ENCODE results near the gene GAPVD1.

DNA sequence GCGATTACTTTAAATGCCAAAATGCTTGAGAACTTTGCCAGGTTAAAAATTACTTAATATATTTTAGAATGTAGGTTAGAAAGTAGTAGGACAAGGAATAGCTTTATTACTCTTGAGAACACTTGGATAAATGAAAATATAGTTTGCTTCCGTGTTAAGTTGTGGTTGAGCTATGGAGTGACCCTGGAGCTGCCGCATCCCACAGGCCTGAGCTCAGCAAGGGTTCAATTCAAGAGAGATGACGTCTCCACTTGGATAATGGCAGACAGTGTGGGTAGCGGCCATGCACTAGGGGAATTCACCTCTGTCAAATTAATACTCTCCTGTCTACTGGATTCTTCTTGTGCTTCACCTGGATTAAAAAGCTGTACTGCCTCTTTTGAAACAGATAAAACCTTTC is 105.0 kb downstream of the GAPVD1 start:
- TF ChIP-seq, protein P1, sequence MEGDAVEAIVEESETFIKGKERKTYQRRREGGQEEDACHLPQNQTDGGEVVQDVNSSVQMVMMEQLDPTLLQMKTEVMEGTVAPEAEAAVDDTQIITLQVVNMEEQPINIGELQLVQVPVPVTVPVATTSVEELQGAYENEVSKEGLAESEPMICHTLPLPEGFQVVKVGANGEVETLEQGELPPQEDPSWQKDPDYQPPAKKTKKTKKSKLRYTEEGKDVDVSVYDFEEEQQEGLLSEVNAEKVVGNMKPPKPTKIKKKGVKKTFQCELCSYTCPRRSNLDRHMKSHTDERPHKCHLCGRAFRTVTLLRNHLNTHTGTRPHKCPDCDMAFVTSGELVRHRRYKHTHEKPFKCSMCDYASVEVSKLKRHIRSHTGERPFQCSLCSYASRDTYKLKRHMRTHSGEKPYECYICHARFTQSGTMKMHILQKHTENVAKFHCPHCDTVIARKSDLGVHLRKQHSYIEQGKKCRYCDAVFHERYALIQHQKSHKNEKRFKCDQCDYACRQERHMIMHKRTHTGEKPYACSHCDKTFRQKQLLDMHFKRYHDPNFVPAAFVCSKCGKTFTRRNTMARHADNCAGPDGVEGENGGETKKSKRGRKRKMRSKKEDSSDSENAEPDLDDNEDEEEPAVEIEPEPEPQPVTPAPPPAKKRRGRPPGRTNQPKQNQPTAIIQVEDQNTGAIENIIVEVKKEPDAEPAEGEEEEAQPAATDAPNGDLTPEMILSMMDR (IDR thresholded peaks at IDR 0.05; ENCODE audit: low read depth, low read length), result no peak
- no peak for TF ChIP-seq EZH2phosphoT487 (IDR thresholded peaks at IDR 0.05; ENCODE audit: low read depth)
